Ureter (tissue), 1 donor: ENCODE results near the gene CCDC146. TPM values are rescaled to one million over a fixed set of nuclear protein-coding genes. Genes with fewer than 3 reads are reported as not detected.
"Not testable (repeated sequence)": the region's sequence is repeated elsewhere in the genome, so short reads cannot be mapped to it uniquely, and the experiment has no call there.

Experiments
- DNase-seq: peaks from one replicate; pipeline ENCODE4 v3.0.0-alpha.2; 2020; ENCODE audit warnings: low spot score
- total RNA-seq: library from RNA; stranded (reverse); gene quantifications from one replicate; pipeline ENCODE4 v1.2.4, GENCODE V29; 2023
- donor health status: DM: yes; HTN: yes; CAD: no.

CCDC146 gene
- total RNA-seq, 1 donor from 2014 or later: 11.7 TPM

DNA sequence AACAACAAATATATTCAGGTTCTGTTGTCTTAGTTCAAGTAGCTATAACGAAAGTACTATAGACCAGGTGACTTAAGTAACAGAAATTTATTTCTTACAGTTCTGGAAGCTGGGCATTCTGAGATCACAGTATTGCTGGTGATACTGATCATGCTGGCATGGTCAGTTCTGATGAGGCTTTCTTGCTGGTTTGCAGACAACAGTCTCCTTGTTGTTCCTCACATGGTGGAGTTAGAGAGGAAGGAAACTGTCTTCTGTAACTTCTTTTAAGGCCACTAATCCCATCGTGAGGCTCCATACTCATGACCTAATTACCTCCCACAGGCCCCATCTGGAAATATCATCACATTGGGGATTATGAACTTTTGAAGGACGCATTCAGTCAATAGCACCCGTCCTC, 17.9 kb downstream of the CCDC146 start:
- not testable (repeated sequence) for DNase-seq

DNA sequence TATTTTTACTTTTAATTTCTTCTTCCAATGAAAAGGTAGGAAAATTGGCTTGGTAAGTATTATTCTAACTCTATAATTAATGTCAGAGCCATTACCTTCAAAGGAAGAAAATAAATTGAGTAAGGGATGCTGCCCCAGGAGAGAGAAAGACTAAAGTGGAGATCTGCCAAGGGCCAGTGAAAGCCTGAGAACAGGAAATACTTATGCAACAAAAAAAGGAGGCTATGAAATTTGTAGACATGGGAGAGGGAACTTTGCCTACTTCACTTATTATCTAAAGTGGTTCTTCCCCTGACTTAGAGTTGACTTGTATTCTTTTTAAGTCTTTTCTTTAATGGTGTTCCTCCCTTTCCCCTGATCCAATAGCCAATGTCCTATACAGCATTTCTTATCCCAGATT, 29.8 kb downstream of the CCDC146 start:
- not testable (repeated sequence) for DNase-seq

DNA sequence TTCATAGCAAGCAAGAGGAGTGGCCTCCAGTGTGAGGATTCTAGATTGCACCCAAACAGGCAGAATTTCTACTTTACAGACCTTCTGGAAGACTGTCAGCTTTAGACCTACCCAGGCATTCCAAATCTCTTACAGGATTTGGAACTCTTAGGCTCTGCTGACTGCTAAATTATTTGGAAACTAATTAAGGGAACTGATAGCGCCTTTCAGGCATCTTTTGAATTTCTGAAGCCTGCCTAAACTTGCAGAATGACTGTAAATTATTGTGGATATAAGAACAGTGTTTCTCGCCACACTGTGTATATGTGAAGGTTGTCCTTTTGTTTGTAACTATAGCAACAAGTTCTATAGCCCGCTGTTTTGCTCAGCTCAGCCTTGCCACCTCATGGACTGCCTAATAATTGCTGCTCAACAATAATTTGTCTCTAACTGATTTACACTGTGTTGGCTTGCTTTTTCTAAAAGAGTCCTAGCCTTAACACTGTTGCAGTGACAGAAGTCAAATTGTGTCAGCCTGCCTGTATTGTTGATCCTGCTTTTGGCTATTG, 32.6 kb downstream of the CCDC146 start:
- DNase-seq: not testable (repeated sequence)

DNA sequence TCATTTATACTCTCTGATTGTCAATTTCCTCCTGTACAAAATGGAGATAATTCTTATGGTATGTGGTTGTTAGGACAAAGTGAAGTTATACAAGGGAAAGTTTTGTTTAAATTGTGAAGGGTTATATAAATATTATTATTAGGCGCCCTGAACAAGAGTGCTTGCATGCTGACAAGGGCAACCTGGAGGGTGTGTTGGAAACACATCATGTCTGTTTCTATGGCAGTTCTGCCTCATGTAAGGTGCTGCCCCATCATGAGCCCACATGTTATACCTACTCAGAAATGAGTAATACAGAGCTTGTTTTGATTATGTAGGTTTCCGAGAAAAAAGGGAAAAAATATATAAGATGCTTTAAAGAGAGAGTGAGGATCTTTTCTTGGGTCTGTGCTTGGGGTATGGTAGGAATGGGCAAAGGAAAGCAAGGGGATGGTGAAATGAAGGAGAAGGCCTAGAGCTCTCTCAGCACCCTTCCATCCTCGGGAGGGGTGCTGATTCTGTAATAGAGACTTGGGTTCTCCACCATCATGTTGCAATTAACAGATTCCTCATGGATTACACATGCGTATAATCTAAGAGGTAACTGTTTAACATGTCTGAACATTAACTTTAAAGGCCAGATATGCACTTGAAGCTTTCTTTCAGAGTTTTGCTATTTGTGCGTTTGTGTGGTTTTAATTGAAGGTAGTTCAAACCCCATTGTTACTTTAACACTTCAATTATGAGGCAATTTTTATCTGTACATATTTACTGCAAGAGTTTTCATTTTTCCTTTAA, 33.4 kb downstream of the CCDC146 start:
- not testable (repeated sequence) for DNase-seq

DNA sequence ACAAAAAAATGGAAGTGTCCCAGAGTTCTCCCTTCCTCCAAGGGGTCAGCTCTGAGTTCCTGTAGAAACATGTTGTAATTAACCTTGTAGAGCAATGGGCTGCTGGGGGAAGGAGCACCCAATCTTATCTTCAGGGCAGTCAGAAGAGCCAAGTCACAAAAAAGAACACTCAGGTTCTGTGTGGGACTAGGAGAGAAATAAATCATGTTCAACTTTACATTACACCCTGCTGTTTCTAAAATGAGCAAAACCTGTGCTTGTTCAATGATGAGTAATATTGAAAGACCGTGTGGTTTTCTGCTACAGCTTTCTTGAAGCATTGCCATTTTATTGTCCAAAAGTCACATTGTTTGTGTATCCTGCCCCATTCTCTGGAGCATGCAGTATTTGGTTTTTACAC, 34.6 kb downstream of the CCDC146 start:
- not testable (repeated sequence) for DNase-seq

DNA sequence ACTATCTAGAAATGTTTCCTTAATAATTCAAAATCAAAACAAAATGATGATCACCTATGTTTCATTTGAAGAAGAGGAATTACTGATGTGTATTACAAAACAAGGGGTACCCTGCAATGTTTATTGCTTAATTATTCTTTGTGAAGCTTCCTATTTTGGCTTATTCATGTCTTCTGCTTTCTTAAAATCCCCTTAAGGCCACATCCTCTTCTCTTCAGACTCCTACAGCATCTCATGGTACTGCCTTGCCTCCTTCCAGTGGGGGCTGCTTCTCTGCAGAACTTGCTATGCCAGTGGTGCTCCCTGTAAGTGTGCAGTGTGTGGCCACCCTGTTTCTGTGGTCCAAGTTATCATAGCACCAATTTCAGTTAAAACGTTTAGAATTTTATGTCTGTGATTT, 35.0 kb downstream of the CCDC146 start:
- DNase-seq: no peak

DNA sequence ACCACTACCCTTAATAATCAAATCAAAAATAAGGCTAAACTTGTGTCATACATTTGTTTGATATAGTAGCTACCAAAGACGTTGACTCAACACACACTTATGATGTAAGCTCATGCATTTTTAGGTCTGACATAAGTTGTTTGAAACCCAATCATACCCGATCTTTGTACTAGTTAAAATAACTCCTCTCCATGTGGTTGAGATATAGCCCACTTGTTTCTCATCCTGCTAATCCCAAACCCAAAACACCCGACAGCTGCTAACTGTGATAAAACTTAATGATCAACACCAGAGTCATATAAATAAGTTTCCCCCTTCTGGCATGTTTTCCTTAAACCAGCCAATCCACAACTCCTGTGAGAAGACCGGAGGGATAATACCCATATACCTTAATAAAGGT, 48.7 kb downstream of the CCDC146 start:
- DNase-seq: not testable (repeated sequence)

DNA sequence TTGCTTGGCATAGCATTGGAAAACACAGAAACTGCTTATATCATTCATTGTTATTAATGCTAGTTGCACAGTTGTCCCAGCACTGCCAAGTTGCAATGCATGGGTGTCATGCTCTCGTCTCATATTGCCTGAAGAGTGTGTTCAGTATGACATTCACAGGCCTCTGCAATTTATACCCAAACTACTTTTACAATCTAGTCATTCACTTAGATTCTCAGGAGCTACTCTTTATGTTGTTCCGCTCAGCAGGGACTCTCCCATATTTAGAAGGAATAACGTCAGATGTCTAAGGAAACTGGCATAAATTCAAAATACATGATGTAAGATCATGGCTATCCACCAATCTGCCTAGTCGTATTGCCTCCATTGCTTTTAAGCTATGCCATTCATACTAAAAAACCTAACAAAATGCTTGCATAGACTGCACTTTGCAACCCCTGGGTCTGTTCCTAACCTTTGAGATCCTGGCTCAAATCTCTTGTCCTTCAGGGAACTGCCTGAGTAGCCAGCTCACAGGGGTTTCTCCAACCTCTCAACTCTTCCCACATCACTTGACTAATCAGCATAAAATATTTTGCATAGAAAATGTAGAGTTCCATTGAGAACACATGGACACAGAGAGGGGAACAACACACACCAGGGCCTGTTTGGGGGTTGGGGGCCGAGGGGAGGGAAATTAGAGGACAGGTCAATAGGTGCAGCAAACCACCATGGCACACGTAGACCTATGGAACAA, 50.2 kb downstream of the CCDC146 start:
- DNase-seq: not testable (repeated sequence)

DNA sequence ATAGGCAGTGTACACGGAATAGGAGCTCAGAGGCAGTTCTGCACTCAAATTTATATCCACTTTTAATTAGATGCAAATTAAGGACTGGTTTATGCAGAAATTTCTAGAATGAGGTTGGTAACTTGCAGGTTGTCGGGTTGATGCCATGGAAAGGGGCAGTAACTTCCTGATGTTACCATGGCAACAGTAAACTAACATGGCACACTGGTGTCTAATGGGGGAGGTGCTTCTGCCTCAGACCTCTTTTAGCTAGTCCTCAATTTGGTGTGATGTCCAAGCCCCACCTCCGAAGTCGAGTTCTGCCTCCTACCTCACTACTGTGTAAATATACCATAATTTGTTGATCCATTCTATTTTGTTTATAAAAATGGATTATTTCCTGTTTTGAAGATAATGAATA, 52.0 kb downstream of the CCDC146 start:
- not testable (repeated sequence) for DNase-seq

DNA sequence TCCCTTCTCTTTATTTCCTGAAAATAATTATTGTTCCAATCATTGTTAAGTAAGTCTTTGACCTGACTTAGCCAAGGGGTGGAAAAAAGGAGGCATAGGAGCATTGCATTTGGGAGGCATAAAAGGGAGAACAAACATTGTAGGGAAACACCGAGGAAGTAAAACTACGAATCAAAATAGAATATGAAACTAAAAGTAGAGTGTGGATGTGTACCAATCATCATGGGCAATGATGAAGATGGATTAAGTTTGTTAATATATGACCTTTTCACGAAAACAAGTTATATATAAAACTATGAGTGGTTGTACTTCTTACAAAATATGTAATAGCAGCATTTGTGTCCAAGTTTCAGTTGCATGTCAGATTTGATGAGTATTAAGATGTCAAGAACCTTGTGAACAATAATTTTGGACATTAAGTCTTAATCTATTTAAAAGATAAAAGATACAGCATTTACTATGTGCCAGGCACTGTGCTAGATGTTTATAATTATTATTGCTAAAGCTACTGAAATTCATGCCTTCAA, 52.9 kb downstream of the CCDC146 start:
- not testable (repeated sequence) for DNase-seq

DNA sequence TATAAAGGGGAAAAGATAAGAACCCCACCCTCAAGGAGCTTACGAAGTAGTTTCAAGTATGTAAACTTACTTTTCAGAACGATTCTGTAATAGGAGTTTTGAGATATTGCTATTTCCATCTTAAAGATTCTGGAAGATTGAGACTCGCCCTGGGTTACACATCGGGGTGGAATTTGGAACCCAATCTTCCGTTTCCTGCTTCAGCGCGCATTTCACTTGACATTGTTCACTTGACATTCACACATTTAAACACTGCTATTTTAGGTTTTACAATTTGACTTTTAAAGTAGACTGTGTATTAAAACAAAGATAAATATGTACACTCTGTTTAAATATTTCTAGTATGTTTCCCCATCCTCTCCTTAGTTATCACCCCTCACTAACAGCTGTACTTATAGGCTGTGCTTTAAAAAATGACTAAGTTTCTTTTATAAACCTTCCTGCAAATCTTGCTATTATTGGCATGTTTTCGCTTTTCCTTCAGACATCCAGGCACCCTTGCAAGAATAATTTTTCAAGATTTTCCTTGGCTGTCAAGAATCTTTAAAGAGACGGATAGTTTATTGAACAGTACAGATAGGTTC, 55.0 kb downstream of the CCDC146 start:
- not testable (repeated sequence) for DNase-seq

DNA sequence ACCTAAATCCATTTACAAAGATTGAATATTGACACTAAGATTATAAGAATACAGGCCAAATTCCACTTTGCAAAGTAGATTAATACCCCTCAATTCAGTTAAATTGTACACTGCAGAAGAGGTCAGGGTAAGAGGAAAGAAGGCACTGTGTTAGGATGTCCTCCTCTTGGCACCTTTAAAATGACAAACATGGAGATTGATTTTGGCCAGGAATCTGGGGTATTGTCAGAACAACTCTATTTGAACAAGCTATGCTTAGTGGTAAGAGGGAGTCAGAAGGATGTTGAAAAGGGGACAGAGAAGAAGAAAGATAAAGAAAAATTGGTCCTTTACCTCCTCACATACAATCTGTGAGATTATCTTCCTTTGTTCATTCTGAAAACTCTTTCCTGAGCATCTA, 55.6 kb downstream of the CCDC146 start:
- not testable (repeated sequence) for DNase-seq

DNA sequence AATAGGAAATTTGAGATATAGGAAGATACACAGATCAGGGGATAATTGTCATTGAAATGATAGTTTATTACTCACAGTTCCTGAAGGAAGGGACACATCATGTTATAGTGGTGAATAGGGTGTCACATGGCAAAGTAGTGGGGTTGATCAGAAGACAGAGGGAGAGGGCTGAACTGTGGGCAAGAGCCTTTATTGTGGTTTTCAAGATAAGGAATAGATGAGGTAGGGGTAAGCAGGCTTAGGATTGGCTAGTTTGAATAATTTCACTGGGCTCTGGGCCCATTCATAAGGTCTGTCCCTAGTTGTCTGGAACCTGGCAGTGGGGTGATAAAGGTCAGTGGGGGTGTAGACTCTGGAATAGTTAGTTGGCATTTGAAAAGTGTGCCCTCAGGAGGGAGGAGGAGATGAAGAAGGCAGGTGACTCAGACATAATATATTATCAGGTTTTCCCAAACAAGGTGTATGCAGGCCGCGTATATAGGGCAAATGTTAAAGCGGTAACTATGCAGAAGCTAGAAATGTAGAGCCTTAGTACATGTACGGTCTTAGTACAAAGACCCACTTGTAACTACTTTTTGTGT, 58.7 kb downstream of the CCDC146 start:
- DNase-seq: no peak

DNA sequence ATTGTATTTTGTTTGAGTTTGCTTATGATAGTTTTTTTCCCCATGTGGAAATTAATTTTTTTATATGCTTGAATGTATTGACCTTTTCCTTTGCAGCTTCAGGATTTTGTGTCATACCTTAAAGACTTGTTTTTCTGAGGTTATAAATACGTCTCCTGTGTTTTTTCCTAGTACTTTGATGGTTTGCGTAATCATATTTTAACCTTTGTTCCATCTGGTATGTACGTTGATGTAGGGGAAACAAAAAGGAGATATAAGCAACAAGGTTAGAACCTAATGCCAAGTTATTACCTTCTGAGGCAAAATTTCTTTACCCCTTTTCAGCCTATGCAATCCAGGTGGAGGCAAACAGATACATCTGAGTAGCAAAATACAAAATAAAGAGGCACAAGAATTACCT, 59.3 kb downstream of the CCDC146 start:
- no peak for DNase-seq

DNA sequence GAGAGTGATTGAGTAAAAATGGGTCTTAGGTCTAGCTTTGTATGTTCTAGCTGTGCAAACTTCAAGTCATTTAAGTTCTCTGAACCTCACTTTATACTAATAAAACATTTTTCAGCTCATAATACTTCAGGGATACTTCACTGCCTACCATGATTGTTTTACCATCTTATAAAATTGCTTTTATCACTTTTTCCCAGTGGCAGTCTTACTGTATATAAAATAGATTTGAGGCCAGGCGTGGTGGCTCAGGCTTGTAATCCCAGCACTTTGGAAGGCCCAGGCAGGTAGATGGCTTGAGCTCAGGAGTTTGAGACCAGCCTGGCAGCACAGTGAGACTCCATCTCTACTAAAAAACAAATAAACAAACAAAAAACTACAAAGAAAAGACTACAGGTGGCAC, 59.8 kb downstream of the CCDC146 start:
- no peak for DNase-seq

DNA sequence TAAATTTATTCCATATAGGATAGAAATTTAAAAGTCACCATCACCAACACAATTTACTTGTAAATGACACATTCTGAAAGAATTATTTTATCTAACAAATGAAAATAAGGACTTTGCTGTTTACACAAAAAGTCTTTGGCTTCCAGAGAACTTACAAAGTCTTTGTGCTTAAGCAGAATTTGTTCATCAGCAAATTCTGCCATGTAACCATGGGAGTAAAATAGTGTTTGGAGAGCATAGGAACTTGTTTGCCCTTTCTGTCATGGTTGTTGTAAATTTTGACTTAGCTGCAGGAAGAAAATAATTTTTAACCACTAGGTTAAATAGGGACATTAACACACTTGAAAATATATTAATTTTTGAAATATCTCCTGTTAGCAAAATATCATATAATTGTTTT, 62.0 kb downstream of the CCDC146 start:
- no peak for DNase-seq

DNA sequence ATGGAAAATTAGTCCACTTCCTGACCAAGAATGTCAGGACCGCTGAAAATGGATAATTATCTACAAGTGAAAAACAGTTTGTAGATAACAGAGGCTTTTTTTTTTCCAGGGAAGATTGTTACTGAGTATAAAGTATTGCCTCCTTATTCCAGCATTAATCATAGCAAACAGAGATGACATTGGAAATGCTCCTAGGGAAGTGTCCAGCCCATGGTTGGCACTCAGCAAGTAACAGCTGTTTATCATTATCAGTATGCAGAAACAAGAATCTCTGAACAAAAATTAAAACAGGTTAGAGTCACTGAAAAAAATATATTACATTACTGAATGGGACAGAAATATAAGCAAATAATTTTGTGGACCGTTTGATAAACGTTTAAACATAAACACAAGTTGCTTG, 62.6 kb downstream of the CCDC146 start:
- no peak for DNase-seq

DNA sequence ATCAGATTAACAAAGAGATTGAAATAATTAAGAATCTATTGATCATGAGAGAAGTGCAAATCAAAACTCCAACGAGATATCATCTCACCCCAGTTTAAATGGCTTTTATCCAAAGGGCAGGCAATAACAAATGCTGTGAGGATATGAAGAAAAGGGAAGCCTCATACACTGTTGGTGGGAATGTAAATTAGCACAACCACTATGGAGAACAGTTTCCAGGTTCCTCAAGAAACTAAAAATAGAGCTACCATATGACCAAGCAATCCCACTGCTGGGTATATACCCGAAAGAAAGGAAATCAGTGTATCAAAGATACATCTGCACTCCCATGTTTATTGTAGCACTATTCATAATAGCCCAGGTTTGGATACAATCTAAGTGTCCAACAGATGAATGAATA, 63.5 kb downstream of the CCDC146 start:
- no peak for DNase-seq

DNA sequence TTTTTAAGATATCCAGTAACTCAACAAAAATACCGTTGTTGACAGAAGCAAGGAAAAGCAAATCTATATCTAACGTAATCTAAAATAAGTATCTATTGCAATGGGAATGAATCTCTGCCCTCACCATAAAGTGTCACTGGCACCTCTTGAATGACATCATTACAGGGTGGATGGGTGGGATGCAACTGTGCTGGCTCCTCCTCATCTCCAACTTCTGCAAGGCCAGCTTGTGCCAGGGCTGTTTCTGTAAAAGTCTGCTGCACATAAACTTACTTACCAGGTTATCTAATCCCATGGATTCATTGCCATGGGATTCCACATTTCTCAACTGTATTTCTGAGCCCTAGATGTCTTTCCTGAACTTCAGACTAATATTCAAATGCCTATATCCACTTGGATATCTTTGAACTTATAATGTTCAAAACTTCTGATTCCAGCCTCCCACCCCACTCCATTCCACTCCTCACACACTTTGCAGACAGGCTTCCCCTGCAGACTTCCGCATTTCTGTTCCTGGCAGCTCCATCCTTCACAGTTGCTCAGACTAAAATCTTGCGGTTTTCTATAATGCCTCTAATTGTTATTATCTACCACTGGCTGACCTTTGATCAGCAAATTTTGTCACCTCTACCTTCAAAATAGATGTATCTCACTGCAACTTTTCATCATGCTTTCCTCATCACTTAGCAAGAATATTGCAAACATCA, 66.5 kb downstream of the CCDC146 start:
- no peak for DNase-seq

DNA sequence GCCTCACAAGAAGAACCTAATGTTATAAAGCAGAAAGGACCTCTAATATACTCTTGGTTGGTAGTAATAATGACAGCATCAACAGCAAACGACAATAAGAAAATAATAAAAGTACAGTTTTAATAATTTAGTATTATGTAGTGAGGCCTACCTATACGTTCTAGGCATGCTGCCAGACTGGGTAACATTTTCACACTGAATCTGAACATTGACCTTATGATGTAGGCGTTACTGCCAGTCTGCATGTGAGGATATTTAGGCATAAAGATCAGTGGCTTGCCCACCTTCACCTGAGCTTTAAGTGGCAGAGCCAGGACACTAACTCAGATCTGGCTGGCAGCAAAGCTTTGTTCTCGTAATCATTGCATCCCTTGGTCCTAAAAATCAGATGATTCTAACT, 74.7 kb downstream of the CCDC146 start:
- no peak for DNase-seq
